GM12878 (cell line): ENCODE measurements around the gene ACTL8. TPM values are rescaled to one million over a fixed set of nuclear protein-coding genes. Genes with fewer than 3 reads are reported as not detected.

Experiments
- ATAC-seq: fragments of 200-7000 bp; cut with Tn5 transposase; 3 replicates; pipeline ENCODE4 v1.9.1; 2020; ENCODE audit warnings: mild to moderate bottlenecking, moderate library complexity
- BruUV-seq: library from RNA; stranded (reverse); fragments of 400-500 nt; replicated peaks from 2 replicates; lab custom pipeline; 2021; lab: Mats Ljungman, UMichigan
- CTCF ChIA-PET: fragments of 300-600 bp; sonication (Branson Sonifier 250); formaldehyde crosslinking; extraction: SDS; loops from one replicate; lab custom pipeline; 2021; ENCODE audit warnings: inconsistent platforms; lab: Yijun Ruan, JAX
- POLR2A ChIA-PET: fragments of 350-600 bp; formaldehyde crosslinking; extraction: SDS; loops from one replicate; lab custom pipeline; 2021; ENCODE audit warnings: inconsistent platforms; lab: Charles Lee
- RAD21 ChIA-PET: fragments of 300-600 bp; sonication (Branson Sonifier 250); formaldehyde crosslinking; loops from one replicate; lab custom pipeline; 2023; ENCODE audit warnings: antibody characterized with exemption; ENCODE audit not compliant: unreplicated experiment; lab: Charles Lee
- SMC1A ChIA-PET: fragments of 300-600 bp; sonication (Branson Sonifier 250); formaldehyde crosslinking; loops from one replicate; lab custom pipeline; 2023; ENCODE audit not compliant: unreplicated experiment, uncharacterized antibody; lab: Charles Lee
- DNase-seq: peaks from one replicate; pipeline ENCODE4 v3.0.0-alpha.2; 2011; ENCODE audit warnings: low read depth, low spot score
- FAIRE-seq: peaks from 3 replicates; lab custom pipeline; 2011; peaks lifted over from hg19 to GRCh38; lab: Jason Lieb, UNC
- H2AFZ ChIP-seq: 2 replicates; pipeline ENCODE4 v1.6.0; 2011; ENCODE audit warnings: low read depth, low read length, control low read depth; ENCODE audit not compliant: control insufficient read depth
- H3K27ac ChIP-seq: 2 replicates; pipeline ENCODE4 v1.5.1; 2011; ENCODE audit warnings: control low read depth; ENCODE audit not compliant: control insufficient read depth, insufficient read depth
- H3K27me3 ChIP-seq, 2 experiments: replicated peaks in 1 of 2; 2 replicates each; pipeline versions ENCODE4 v1.6.0 to v1.6.1; 2011; ENCODE audit warnings: low read length in 1 of 2; ENCODE audit not compliant: control insufficient read depth in 2 of 2, insufficient read depth in 2 of 2
- H3K36me3 ChIP-seq, 2 experiments: 2 replicates each; pipeline ENCODE4 v1.5.1; 2011; ENCODE audit warnings: low read length in 1 of 2; ENCODE audit not compliant: control insufficient read depth in 2 of 2, insufficient read depth in 2 of 2
- H3K4me1 ChIP-seq: 2 replicates; pipeline ENCODE4 v1.6.1; 2011; ENCODE audit warnings: mild to moderate bottlenecking, low read length, moderate library complexity, mixed read lengths; ENCODE audit not compliant: control insufficient read depth, insufficient read depth
- H3K4me2 ChIP-seq: 2 replicates; pipeline ENCODE4 v1.6.0; 2011; ENCODE audit warnings: control low read depth; ENCODE audit not compliant: control insufficient read depth, insufficient read depth
- H3K4me3 ChIP-seq: fragments of 200-600 bp; sonication (generic); 2 replicates; pipeline ENCODE4 v1.5.1; 2016
- H3K79me2 ChIP-seq: 2 replicates; pipeline ENCODE4 v1.6.0; 2011; ENCODE audit warnings: low read length; ENCODE audit not compliant: control insufficient read depth, insufficient read depth
- H3K9ac ChIP-seq: 2 replicates; pipeline ENCODE4 v1.8.0; 2011; ENCODE audit warnings: low read length, control low read depth, mixed read lengths; ENCODE audit not compliant: control insufficient read depth, insufficient read depth
- H3K9me3 ChIP-seq: replicated peaks from 3 replicates; pipeline ENCODE4 v1.5.1; 2011; ENCODE audit warnings: mild to moderate bottlenecking, low read length; ENCODE audit not compliant: control insufficient read depth, insufficient read depth
- H4K20me1 ChIP-seq: 2 replicates; pipeline ENCODE4 v1.6.0; 2011; ENCODE audit not compliant: control insufficient read depth, insufficient read depth
- CHD4 ChIP-seq: fragments of 200-600 bp; sonication (generic); IDR thresholded peaks from 2 replicates; pipeline ENCODE4 v1.6.1; 2016; ENCODE audit warnings: mild to moderate bottlenecking
- MEF2B ChIP-seq: fragments of 450-650 bp; IDR thresholded peaks from 2 replicates; pipeline ENCODE4 v1.6.1; 2018; ENCODE audit warnings: mild to moderate bottlenecking, moderate library complexity; ENCODE audit not compliant: partially characterized antibody, poor library complexity, severe bottlenecking
- NBN ChIP-seq: fragments of 450-650 bp; IDR thresholded peaks from 2 replicates; pipeline ENCODE4 v1.6.1; 2016
- POU2F2 ChIP-seq: IDR thresholded peaks from 3 replicates; pipeline ENCODE4 v1.6.1; 2011; ENCODE audit warnings: low read depth, mild to moderate bottlenecking, low read length, borderline replicate concordance
- TCF7 ChIP-seq: IDR thresholded peaks from 2 replicates; pipeline ENCODE4 v1.6.1; 2014; ENCODE audit warnings: antibody characterized with exemption, borderline replicate concordance
- ZBTB11 ChIP-seq: fragments of 450-650 bp; formaldehyde crosslinking; IDR thresholded peaks from 2 replicates; pipeline ENCODE4 v1.5.0; 2022; ENCODE audit warnings: mild to moderate bottlenecking, missing genetic modification characterization
- ZNF384 ChIP-seq: IDR thresholded peaks from 2 replicates; pipeline ENCODE4 v1.6.1; 2012; ENCODE audit warnings: low read depth, mild to moderate bottlenecking, low read length, improper control_type of control experiment, borderline replicate concordance
- ZNF687 ChIP-seq: fragments of 450-650 bp; IDR thresholded peaks from 2 replicates; pipeline ENCODE4 v1.6.1; 2017; ENCODE audit warnings: mild to moderate bottlenecking, moderate library complexity
- WGBS: methylation state at CpG from one replicate; pipeline ENCODE4 v1.1.6; 2016; ENCODE audit warnings: low lambda C conversion rate; ENCODE audit not compliant: insufficient replicate concordance, insufficient coverage; ENCODE audit errors: missing lambda C conversion rate; 5-methylcytosine and 5-hydroxymethylcytosine counted together
- in situ Hi-C: fragments of 300-500 bp; cut with MboI; formaldehyde crosslinking; loops from 9 replicates; pipeline ENCODE4 v1.14.3; 2018; ENCODE audit warnings: mixed read lengths
- intact Hi-C: fragments of 100-400 bp; cut with micrococcal nuclease; formaldehyde crosslinking; loops from one replicate; pipeline ENCODE4 v1.14.2; 2022; ENCODE audit not compliant: unreplicated experiment
- polyA plus RNA-seq, 11 experiments: library from polyadenylated mRNA; depleted of rRNA in 4 of 11; unstranded in 6 of 11; stranded (reverse) in 5 of 11; fragments of >200 nt; fragmentation: Nextera tagmentation in 4 of 11; fragmentation: Illumina TruSeq in 1 of 11; extraction: Ambion mirVana in 4 of 11; extraction: Trizol in 1 of 11; gene quantifications; 1 replicate in 1 of 11; 2 replicates in 10 of 11; pipeline versions ENCODE4 v1.2.1 to v1.2.3, GENCODE V29; 2011 to 2016; ENCODE audit warnings: inconsistent platforms in 2 of 11, missing spikeins in 2 of 11, low read depth in 1 of 11
- total RNA-seq, 4 experiments: library from RNA; depleted of rRNA in 3 of 4; stranded (reverse); fragments of >200 nt in 3 of 4; fragmentation: Illumina TruSeq in 1 of 4; extraction: Trizol in 1 of 4; gene quantifications; 2 replicates each; pipeline versions ENCODE4 v1.2.1 to v1.2.3, GENCODE V29; 2013 to 2021

ACTL8 gene
- total and polyA plus RNA-seq, 10 of the 15 experiments (the other 5 are each of a cell fraction or from before 2014, with no cell fraction given): 0.05 to 0.27 TPM; not detected in 8

GRCh38 chr1:17736625-17737024 lies 18.5 kb upstream of the ACTL8 start:
- 26% methylated on average over 6 of the region's 6 CpGs for WGBS
- FAIRE-seq: no peak
- no peak for ATAC-seq
- ChIA-PET POLR2A (no interaction called here), RAD21 (no interaction called here), CTCF (no interaction called here), SMC1A (no interaction called here)
- H3K9ac ChIP-seq: no peak overlapping the region
- no peak overlapping the region for H2AFZ ChIP-seq
- no peaks in the 10 kb centered on the region; a peak in 3 of 4 replicates for H3K27me3 ChIP-seq
- in situ Hi-C loops: no loop called here
- no peaks in the 10 kb centered on the region for H4K20me1 ChIP-seq
- H3K9me3 ChIP-seq: no peaks in the 10 kb centered on the region
- intact Hi-C loops: no loop called here
- H3K27ac ChIP-seq: no peak overlapping the region
- DNase-seq: no peak
- no peak for TF ChIP-seq POU2F2
- TF ChIP-seq ZBTB11 (CRISPR knock-in tag): no peak
- no peak for TF ChIP-seq TCF7
- no peak for TF ChIP-seq ZNF384
- TF ChIP-seq CHD4: no peak
- TF ChIP-seq MEF2B: no peak
- TF ChIP-seq ZNF687: no peak
- no peak for TF ChIP-seq NBN
- no peak overlapping the region for H3K4me2 ChIP-seq
- H3K4me1 ChIP-seq: no peaks in the 10 kb centered on the region
- no peaks in the 10 kb centered on the region for H3K79me2 ChIP-seq
- no peak overlapping the region for H3K4me3 ChIP-seq
- no TSS peak for BruUV-seq
- H3K36me3 ChIP-seq: no peaks in the 10 kb centered on the region
